Central memory CD8-positive, alpha-beta T cell (primary cell): ENCODE results near the gene ELOVL1.

Source experiments
- ATAC-seq: fragments of 150-1000 bp; cut with Tn5 transposase; replicated peaks from 2 replicates; pipeline ENCODE4 v1.10.0; 2022; ENCODE audit warnings: mild to moderate bottlenecking, moderate FRiP score, moderate number of reproducible peaks; ENCODE audit not compliant: poor library complexity, severe bottlenecking; ENCODE audit errors: extremely low read depth
- DNase-seq, 2 donors: peaks; one replicate each; pipeline ENCODE4 v3.0.0; 2021; ENCODE audit warnings: low spot score in 2 of 2
- H3K27ac Mint-ChIP-seq: one replicate; pipeline ENCODE4 v1.8.0; 2022; ENCODE audit warnings: low read depth, mild to moderate bottlenecking, moderate library complexity, mixed read lengths
- H3K27me3 Mint-ChIP-seq: one replicate; pipeline ENCODE4 v1.8.0; 2022; ENCODE audit warnings: mixed read lengths
- H3K36me3 Mint-ChIP-seq: one replicate; pipeline ENCODE4 v1.8.0; 2022; ENCODE audit warnings: mild to moderate bottlenecking, moderate library complexity, mixed read lengths; ENCODE audit not compliant: insufficient read depth
- H3K4me1 Mint-ChIP-seq: one replicate; pipeline ENCODE4 v1.8.0; 2022; ENCODE audit warnings: mixed read lengths
- H3K4me3 Mint-ChIP-seq: one replicate; pipeline ENCODE4 v1.8.0; 2022; ENCODE audit warnings: mild to moderate bottlenecking, moderate library complexity, mixed read lengths
- H3K9me3 Mint-ChIP-seq: one replicate; pipeline ENCODE4 v1.8.0; 2022; ENCODE audit warnings: mixed read lengths

ELOVL1 gene

DNA sequence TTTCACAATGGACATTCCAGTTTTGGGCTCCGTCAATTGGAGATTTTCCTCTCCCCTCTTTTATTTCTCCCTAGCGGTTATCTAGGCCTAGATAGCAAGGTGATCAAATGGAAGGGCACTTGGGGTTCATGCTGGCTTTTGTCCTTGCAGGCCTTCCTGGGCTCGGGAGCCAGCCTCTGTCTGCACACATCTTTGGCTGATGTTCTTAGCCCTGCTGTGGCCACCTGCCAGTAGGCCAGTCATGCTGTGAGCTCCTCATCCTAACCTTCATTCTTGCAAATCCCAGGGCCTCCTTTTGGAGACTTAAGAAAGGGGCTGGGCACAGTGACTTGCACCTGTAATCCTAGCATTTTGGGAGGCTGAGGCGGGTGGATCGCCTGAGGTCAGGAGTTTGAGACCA lies 53.6 kb downstream of the ELOVL1 start:
- Mint-ChIP-seq H3K36me3 (peaks cover 2% of the 10 kb centered on the region), H3K27me3 (no peaks in the 10 kb centered on the region), H3K4me3 (no peak overlapping the region), H3K9me3 (no peaks in the 10 kb centered on the region), H3K4me1 (no peaks in the 10 kb centered on the region), H3K27ac (no peak overlapping the region)
- no peak for ATAC-seq
- DNase-seq = no peak

DNA sequence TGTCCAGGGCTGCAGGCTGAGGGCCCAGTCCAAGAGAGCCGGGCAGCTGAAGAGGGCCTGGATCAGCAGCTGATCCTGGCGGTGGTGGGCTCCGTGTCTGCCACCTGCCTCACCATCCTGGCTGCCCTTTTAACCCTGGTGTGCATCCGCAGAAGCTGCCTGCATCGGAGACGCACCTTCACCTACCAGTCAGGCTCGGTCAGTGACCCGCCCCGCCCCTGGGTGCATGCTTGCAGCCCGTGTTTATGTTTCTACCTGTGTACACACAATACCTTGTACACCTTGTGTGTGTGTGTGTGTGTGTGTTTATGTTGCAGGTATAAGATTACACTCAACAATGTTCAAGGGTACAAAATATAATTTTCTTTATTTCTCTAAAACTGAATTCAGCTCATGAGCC lies 54.0 kb downstream of the ELOVL1 start:
- no peak overlapping the region for H3K27ac Mint-ChIP-seq
- no peak for ATAC-seq

More for the DNA sequence above, 54.0 kb downstream of the ELOVL1 start:
- Mint-ChIP-seq H3K36me3 (peaks cover 2% of the 10 kb centered on the region), H3K9me3 (no peaks in the 10 kb centered on the region), H3K4me3 (no peak overlapping the region), H3K4me1 (no peaks in the 10 kb centered on the region), H3K27me3 (peaks cover 2% of the 10 kb centered on the region)
- no peak for DNase-seq
